ENCODE results near the gene SKIC2. TPM values are rescaled to one million over a fixed set of nuclear protein-coding genes. Genes with fewer than 3 reads are reported as not detected.
"Not testable (repeated sequence)": the region's sequence is repeated elsewhere in the genome, so short reads cannot be mapped to it uniquely, and the experiment has no call there.

Gene SKIC2
- total RNA-seq, 1 donor from 2014 or later: 77.4 TPM

DNA sequence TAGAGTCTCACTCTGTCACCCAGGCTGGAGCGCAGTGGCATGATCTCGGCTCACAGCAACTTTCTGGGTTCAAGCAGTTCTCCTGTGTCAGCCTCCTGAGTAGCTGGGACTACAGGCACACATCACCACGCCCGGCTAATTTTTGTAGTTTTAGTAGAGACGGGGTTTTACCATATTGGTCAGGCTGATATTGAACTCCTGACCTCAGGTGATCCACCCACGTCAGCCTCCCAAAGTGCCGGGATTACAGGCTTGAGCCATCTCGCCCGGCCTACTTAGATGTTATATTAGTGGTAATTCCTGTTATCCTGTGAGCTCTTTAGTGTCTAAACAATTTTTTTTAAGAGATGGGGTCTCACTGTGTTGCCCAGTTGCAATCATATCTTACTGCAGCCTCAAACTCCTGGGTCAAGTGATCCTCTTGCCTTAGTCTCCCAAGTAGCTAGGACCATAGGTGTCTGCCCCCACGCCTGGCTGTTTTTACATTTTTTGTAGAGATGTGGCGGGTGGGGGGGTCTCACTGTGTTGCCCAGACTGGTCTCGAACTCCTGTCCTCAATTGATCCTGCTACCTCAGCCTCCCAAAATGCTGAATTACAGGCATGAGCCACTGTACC is 18.9 kb downstream of the SKIC2 start:
- Histone ChIP-seq H3K4me1 (peaks cover 0 to 6% of the 10 kb centered on the region in 2 donors), H3K27me3 (no peaks in the 10 kb centered on the region), H3K4me3 (no peak overlapping the region), H3K9me3 (no peaks in the 10 kb centered on the region), H3K36me3 (peaks cover 15 to 16% of the 10 kb centered on the region in 2 donors), H3K27ac (no peak overlapping the region)
- TF ChIP-seq, protein P1, sequence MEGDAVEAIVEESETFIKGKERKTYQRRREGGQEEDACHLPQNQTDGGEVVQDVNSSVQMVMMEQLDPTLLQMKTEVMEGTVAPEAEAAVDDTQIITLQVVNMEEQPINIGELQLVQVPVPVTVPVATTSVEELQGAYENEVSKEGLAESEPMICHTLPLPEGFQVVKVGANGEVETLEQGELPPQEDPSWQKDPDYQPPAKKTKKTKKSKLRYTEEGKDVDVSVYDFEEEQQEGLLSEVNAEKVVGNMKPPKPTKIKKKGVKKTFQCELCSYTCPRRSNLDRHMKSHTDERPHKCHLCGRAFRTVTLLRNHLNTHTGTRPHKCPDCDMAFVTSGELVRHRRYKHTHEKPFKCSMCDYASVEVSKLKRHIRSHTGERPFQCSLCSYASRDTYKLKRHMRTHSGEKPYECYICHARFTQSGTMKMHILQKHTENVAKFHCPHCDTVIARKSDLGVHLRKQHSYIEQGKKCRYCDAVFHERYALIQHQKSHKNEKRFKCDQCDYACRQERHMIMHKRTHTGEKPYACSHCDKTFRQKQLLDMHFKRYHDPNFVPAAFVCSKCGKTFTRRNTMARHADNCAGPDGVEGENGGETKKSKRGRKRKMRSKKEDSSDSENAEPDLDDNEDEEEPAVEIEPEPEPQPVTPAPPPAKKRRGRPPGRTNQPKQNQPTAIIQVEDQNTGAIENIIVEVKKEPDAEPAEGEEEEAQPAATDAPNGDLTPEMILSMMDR (IDR thresholded peaks at IDR 0.05): no peak
- intact Hi-C loops (cut with DNase I): loop anchor here (10.0 kb wide), 1 partner anchor 197 kb away; the partner anchor contains the start of genes AGPAT1 and RNF5
- no peak for DNase-seq (ENCODE audit: low spot score in 2 of 2)

DNA sequence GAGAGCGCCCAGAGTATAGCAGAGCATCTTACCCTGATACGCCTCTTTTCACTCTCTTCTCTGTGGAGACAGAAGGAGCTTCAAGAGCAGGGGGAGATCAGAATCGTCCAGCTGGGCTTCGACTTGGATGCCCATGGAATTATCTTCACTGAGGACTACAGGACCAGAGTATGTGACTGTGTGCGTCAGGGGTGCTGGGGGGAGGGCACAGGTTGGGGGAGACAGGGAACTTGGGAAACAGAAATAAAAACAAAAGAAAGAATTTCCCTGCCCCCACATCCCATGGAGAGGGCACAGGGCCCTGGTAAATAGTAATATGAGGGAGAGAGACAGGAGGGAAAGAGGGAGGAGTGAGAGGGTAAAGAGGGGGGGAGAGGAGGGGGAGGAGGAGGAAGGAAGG is 19.9 kb downstream of the SKIC2 start:
- no peak for DNase-seq (ENCODE audit: low spot score in 2 of 2)
- no peaks in the 10 kb centered on the region for H3K27me3 ChIP-seq
- TF ChIP-seq, protein P1 (IDR thresholded peaks at IDR 0.05): no peak
- H3K9me3 ChIP-seq: no peaks in the 10 kb centered on the region
- H3K4me3 ChIP-seq: no peak overlapping the region
- H3K36me3 ChIP-seq: peaks cover 15 to 16% of the 10 kb centered on the region in 2 donors
- intact Hi-C loops (cut with DNase I): loop anchor here (10.0 kb wide), 1 partner anchor 196 kb away; the partner anchor contains the start of genes AGPAT1 and RNF5
- no peaks in the 10 kb centered on the region for H3K4me1 ChIP-seq
- H3K27ac ChIP-seq: no peak overlapping the region

DNA sequence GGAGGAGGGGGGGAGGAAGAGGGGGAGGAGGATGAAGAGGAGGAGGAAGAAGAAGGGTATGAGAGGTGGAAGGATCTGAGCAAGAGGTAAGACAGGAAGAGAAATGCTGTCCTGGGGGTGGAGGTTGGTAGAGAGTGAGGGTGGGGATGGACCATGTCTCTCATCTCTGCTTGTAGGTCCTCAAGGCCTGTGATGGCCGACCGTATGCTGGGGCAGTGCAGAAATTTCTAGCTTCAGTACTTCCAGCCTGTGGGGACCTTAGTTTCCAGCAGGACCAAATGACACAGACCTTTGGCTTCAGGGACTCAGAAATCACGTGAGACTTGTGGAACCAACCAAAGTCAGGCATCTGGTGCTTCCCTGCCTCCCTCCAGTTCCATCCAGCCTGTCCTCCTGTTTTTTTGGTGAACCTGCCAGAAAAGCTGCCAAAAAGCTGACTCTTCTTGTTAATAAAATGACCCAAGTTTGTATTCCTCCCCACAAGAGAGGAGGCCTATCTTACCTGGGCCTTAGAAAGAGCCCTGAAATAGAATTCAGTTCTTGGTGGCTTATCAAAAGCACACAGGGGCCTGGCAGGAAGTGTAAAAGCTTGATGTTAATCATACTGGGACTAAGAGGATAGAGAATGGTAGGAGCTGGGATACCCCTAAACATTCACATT is 20.4 kb downstream of the SKIC2 start:
- Histone ChIP-seq H3K4me1 (no peaks in the 10 kb centered on the region), H3K36me3 (peaks cover 15 to 16% of the 10 kb centered on the region in 2 donors), H3K27ac (no peak overlapping the region), H3K9me3 (no peaks in the 10 kb centered on the region), H3K4me3 (no peak overlapping the region), H3K27me3 (no peaks in the 10 kb centered on the region)
- TF ChIP-seq, protein P1 (IDR thresholded peaks at IDR 0.05): no peak
- intact Hi-C loops (cut with DNase I): loop anchor here (10.0 kb wide), 1 partner anchor 195 kb away; the partner anchor contains the start of genes AGPAT1 and RNF5
- DNase-seq (ENCODE audit: low spot score in 2 of 2): no peak

DNA sequence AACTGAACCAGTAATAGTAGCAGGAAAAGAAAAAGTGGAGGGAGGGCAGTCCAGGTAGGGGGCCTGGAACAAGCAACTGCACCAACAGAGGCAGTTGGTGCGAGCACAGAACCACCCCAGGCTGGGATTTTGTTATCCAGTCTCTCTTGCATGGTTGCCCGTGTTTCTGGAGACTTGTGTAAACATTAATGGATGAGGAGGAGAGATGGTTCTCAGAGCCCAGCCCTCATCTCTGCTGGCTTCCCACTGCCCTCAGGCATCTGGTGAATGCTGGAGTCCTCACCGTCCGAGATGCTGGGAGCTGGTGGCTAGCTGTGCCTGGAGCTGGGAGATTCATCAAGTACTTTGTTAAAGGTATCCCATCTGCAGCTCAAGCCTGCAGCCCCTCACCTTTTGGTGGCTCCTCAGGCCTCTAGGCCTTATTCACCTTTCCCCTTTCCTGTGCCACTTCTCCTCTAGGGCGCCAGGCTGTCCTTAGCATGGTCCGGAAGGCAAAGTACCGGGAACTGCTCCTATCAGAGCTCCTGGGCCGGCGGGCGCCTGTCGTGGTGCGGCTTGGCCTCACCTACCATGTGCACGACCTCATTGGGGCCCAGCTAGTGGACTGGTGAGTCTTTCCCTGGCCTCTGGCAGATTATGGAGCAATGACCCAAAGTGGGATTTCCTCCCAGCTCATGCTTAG is 21.4 kb downstream of the SKIC2 start:
- H3K27ac ChIP-seq; H3K4me3 ChIP-seq; H3K4me1 ChIP-seq; H3K9me3 ChIP-seq; DNase-seq (ENCODE audit: low spot score in 2 of 2); intact Hi-C loops (cut with DNase I); H3K27me3 ChIP-seq: not testable (repeated sequence)
- peaks cover 15 to 16% of the 10 kb centered on the region in 2 donors for H3K36me3 ChIP-seq

DNA sequence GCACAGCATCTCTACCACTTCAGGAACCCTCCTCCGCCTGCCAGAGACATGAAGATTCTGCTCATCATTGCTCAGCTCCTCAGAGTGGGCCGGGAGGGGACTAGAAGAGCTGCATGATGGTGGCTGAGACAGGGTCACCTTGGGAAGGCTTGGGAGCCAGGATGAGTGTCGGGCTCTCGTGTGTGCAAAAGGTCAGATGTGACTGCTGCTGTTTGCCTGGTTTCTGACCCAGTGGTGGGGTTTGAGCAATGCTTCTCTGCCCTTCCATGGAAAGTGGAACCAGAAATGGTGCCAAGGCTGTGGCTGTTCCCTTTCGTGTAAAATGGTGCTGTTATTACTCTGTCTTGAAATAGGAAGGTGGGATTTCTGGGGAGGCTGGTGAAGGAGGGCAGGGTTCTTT is 22.0 kb downstream of the SKIC2 start:
- H3K36me3 ChIP-seq: peaks cover 15 to 16% of the 10 kb centered on the region in 2 donors
- H3K9me3 ChIP-seq; H3K4me3 ChIP-seq; DNase-seq (ENCODE audit: low spot score in 2 of 2); H3K27ac ChIP-seq; intact Hi-C loops (cut with DNase I); H3K4me1 ChIP-seq; H3K27me3 ChIP-seq: not testable (repeated sequence)

DNA sequence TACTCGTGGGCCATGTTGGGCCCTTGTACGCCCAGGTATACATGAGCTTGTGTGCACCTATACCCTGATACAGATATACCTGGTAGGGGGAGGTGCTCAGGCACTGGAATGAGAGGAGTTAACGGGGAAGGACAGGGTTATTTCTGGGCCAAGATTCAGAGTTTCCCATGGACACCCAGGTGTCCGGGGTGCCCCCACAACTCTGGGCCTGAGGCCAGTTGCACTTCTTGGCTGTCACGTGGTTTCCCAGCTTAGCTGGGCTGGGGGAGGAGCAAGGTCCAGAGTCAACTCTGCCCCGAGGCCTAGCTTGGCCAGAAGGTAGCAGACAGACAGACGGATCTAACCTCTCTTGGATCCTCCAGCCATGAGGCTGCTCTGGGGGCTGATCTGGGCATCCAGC is 22.8 kb downstream of the SKIC2 start, which contains the start of gene C4A:
Gene C4A, plus strand, starts transcription at position 314 of the 400 bp plus-strand sequence. Its CDS starts 51 bp downstream, at position 365.
- H3K27me3 ChIP-seq; H3K4me3 ChIP-seq; H3K9me3 ChIP-seq; H3K4me1 ChIP-seq; DNase-seq (ENCODE audit: low spot score in 2 of 2); H3K27ac ChIP-seq; intact Hi-C loops (cut with DNase I): not testable (repeated sequence)
- peaks cover 14 to 16% of the 10 kb centered on the region in 2 donors for H3K36me3 ChIP-seq

DNA sequence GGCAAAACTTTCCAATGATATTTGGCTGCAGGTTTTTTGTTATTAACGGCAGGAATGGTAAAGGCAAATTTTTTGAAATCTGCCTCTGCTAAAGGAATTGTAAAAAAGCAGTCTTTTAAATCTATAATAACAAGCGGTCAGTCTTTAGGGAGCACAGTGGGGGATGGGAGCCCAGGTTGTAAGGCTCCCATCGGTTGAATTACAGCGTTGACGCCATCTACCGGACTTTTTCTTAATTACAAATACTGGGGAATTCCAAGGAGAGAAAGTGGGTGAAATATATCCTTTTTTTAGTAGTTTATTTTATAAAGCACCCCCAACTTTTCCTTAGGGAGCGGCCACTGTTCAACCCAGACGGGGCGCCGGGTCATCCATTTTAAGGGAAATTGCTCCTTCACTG is 30.4 kb downstream of the SKIC2 start:
- DNase-seq (ENCODE audit: low spot score in 2 of 2); H3K27ac ChIP-seq; H3K4me1 ChIP-seq; H3K27me3 ChIP-seq; H3K9me3 ChIP-seq; H3K36me3 ChIP-seq; intact Hi-C loops (cut with DNase I); H3K4me3 ChIP-seq: not testable (repeated sequence)

DNA sequence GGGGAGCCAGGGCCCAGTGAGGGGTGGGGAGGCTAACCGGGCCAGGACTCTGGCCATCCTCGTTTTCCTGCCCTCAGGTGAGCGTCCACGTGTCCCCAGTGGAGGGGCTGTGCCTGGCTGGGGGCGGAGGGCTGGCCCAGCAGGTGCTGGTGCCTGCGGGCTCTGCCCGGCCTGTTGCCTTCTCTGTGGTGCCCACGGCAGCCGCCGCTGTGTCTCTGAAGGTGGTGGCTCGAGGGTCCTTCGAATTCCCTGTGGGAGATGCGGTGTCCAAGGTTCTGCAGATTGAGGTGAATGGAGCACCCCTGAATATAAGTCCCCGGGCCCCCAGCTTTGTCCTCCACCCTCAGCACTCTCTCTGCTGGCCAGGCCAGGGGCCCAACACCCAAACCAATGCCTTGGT is 35.4 kb downstream of the SKIC2 start:
- DNase-seq (ENCODE audit: low spot score in 2 of 2): peak in 1 of 2 donors; percentile 48
- H3K36me3 ChIP-seq; H3K4me1 ChIP-seq; H3K4me3 ChIP-seq; intact Hi-C loops (cut with DNase I); H3K27ac ChIP-seq; H3K9me3 ChIP-seq; H3K27me3 ChIP-seq: not testable (repeated sequence)

DNA sequence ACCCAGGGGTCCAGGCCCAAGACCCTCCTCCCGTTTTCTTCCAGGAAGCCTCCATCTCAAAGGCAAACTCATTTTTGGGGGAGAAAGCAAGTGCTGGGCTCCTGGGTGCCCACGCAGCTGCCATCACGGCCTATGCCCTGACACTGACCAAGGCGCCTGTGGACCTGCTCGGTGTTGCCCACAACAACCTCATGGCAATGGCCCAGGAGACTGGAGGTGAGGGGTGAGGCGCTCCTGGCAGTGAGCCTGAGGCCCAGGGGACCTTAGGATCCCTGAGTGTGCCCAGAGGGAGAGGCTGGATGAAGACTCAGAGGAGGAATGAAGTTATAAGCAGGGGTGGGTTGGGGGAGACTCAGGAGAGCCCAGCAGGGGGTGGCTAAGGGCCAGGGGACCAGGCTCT is 37.4 kb downstream of the SKIC2 start:
- intact Hi-C loops (cut with DNase I); H3K4me1 ChIP-seq; H3K27me3 ChIP-seq; H3K4me3 ChIP-seq; H3K36me3 ChIP-seq; H3K9me3 ChIP-seq; H3K27ac ChIP-seq: not testable (repeated sequence)
- DNase-seq (ENCODE audit: low spot score in 2 of 2): peak in 1 of 2 donors; percentile 16

DNA sequence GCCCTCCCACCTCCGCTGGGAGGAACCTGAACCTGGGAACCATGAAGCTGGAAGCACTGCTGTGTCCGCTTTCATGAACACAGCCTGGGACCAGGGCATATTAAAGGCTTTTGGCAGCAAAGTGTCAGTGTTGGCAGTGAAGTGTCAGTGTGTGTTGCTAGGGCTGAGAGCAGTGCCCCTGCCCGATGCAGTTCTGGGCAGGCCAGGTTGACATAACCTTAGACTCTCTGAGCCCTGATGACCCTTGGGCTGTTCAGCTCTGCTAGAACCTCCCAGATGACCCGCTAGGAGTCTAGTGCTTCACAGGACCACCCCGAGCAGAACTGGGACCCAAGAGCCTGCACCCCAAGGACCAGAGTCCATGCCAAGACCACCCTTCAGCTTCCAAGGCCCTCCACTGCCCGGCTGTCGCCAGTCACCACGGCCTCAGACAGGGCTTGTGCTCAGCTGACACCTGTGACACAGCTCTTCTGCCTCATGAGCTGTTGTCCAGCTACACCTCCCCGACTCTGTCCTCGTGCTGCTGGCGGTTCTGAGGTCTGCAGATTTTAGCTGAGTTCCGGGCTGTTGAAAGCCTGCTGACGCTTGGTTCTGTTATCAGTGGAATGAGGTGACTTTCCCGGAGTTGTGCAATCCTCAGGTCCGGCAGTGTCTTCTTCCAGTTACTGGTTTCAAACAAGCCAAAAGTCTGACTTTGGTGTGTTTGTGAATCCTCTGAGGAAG is 43.7 kb downstream of the SKIC2 start:
- DNase-seq (ENCODE audit: low spot score in 2 of 2); H3K36me3 ChIP-seq; H3K27ac ChIP-seq; H3K4me1 ChIP-seq; H3K27me3 ChIP-seq; intact Hi-C loops (cut with DNase I); H3K9me3 ChIP-seq; H3K4me3 ChIP-seq: not testable (repeated sequence)

Measured in ascending aorta (tissue), 2 donors.